ENCODE results near the gene LGALSL. TPM values are rescaled to one million over a fixed set of nuclear protein-coding genes. Genes with fewer than 3 reads are reported as not detected.
"Not testable (repeated sequence)": the region's sequence is repeated elsewhere in the genome, so short reads cannot be mapped to it uniquely, and the experiment has no call there.

Gene LGALSL
- total RNA-seq, 1 experiment from 2014 or later: 26.8 TPM

DNA sequence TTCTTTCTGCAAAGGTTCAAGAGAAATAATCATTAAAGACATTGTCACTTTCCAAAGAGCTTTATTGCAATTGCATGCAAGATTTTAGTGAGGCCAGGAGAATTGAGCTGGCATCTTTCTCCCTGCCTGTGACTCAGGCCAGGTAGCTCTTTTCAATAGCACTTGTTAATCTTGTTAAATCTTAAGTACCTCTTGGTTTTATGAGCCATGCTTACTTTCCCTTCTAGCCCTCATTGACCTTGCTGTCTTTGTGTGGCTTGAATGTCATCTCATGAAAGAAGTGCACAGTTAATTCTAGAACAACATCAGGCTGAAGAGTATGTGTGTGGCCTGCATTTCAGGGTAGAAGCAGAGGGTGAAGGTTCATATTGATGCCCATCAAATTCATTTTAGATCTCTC, 14.8 kb upstream of the LGALSL start:
- in situ Hi-C loops (cut with HindIII; ENCODE audit: low sequenced_read_pairs): no loop called here
- DNase-seq (ENCODE audit: low spot score): no peak

DNA sequence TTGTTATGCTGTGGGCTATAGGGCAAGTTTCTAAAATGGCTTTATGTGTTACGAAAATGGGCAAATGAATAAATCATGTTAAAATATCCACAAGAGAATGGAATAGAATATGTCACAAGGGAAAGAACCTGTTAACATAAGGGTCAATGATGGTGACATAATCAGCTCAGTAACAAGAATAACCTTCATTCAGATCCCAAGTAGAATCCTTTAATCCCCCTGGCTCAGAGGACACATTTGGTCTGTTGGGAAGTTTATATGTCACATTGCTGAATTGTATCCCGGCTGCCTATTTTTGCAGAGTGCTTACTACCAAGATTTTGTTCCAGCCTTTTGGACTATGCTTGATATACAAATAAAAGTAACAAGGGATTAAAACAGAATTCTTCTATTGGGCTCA, 13.1 kb upstream of the LGALSL start:
- in situ Hi-C loops (cut with HindIII; ENCODE audit: low sequenced_read_pairs): no loop called here

DNA sequence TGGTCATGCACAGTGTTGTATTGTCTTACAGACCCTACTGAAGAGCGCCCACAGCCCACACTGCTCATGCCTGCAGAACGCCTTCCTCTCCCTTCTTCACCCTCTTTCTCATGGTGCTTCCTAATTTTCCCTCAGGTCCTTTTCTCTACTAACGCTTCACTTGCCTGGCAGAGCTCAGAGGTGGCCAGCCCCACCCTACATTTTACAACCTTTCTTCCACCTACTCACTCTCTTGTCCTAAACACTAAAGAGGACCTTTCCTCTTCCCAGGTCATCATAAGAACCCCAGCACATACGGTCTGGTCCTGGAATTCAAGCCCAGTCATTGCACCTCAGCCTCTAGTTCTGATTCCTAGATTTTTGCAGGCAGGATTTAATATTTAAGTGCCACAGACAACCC, 11.7 kb upstream of the LGALSL start:
- DNase-seq (ENCODE audit: low spot score): no peak
- in situ Hi-C loops (cut with HindIII; ENCODE audit: low sequenced_read_pairs): no loop called here

More for the DNA sequence above, 13.1 kb upstream of the LGALSL start:
- no peak for DNase-seq (ENCODE audit: low spot score)

DNA sequence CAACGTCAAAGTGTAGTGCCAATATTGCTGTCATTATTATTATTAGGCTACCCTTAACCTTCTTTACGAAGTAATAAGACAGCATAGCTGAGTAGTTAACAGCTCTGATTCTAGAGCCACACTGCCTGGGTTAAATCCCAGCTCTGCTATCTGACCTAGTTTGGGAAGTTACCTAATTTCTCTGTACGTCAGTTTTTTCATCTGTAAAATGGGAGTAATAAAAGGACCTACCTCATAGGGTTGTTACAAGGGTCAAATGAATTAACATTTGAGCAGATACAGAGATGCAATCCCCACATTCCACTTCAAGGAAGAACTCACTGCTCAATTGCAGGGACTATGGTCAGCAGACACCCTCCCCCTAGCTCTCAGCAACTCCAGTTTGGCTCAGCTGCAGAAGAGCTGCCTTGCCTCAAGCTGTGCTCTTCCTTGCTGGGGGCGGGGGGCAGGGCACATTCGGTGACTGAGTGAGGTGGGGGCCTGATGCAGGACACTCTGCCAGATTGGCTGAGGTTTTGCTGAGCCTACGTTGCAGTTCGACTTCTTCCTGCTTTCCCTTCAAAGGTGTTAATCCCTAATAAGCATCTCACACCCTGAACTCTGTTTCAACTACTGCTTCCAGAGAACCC, 11.0 kb upstream of the LGALSL start:
- in situ Hi-C loops (cut with HindIII; ENCODE audit: low sequenced_read_pairs): no loop called here
- no peak for DNase-seq (ENCODE audit: low spot score)

DNA sequence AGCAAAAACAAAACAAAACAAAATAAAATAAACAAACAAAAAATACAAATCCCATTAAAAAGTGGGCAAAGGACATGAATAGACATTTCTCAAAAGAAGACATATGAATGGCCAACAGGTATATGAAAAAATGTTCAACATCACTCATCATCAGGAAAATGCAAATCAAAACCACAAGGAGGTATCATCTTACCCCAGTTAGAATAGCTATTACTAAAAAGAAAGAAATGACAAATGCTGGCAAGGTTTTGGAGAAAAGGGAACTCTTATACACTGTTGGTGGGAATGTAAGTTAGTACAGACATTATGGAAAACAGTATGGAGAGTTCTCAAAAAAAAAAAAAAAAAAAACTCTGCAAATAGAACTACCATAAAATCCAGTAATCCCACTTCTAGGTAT, 8.0 kb upstream of the LGALSL start:
- DNase-seq (ENCODE audit: low spot score); in situ Hi-C loops (cut with HindIII; ENCODE audit: low sequenced_read_pairs): not testable (repeated sequence)

DNA sequence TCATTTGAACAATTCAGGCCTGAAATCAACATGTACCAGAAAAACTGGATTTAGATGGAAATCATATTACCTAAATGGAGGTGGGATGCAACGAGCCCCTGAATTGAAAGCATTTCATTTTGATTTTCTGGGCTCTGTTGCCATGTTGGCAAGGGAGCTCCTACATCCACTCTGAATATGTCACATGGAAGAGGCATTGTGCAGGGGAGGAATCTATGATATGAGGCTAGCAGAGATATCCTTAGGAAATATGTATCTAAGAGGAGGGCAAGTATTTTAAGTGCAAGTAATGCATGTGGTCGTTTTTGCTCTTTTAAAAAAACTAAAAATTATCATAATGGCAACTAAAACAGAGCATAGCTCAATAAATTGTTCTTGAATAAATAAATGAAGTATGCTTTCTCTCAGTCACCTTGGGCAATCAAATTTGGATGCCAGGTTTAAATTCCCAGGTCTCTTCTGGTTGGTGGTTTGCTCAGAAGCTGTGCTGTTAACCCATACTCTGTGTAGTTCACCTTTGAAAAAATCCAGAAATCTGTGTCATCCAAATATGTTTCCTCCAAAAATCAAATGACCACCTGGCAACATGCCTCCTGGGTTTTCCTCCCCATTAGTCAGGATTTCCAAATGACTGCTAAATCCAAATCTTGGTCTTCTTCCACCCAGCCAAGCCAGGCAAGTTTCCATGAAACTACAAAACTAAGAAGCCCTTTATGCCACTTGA, 6.5 kb upstream of the LGALSL start:
- DNase-seq (ENCODE audit: low spot score): no peak
- in situ Hi-C loops (cut with HindIII; ENCODE audit: low sequenced_read_pairs): no loop called here

DNA sequence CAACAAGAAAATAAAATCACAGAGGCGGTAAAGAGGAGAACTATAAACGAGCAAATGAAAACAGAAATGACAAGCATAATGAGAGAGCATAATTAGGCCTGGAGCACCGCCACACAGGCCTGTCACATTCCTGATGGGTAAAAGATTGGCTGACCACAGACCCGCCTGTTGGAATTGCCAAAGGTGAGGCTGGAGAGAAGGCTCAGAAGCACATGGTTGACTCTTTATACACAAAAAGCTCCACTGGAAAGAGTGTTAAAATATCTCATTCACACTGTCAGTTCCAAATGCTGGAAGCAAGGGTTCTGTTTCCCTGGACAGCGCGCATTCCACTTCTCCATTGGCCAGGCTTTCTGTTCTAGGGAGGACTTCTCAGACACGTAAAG, 5.9 kb upstream of the LGALSL start:
- in situ Hi-C loops (cut with HindIII; ENCODE audit: low sequenced_read_pairs): no loop called here
- peak; percentile 40 for DNase-seq (ENCODE audit: low spot score)

DNA sequence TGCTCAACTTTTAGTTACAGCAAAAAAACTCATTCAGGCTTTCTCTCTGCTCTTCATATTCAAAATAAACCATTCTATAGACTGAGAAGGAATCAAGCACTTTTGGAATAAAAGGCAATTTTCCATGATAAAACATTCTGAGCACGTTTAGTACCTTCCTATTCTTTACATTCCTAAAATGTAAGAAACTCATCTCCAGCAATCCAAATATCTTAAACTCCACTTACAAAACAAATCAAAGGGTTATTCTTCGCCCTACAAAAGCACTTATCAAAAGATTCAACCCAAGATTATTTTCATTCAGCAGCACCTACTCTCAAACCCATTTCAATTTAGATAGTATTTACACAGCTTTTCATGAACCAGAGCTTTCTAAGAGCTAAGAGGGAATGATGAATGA, 2.9 kb upstream of the LGALSL start:
- DNase-seq (ENCODE audit: low spot score): no peak
- in situ Hi-C loops (cut with HindIII; ENCODE audit: low sequenced_read_pairs): no loop called here

DNA sequence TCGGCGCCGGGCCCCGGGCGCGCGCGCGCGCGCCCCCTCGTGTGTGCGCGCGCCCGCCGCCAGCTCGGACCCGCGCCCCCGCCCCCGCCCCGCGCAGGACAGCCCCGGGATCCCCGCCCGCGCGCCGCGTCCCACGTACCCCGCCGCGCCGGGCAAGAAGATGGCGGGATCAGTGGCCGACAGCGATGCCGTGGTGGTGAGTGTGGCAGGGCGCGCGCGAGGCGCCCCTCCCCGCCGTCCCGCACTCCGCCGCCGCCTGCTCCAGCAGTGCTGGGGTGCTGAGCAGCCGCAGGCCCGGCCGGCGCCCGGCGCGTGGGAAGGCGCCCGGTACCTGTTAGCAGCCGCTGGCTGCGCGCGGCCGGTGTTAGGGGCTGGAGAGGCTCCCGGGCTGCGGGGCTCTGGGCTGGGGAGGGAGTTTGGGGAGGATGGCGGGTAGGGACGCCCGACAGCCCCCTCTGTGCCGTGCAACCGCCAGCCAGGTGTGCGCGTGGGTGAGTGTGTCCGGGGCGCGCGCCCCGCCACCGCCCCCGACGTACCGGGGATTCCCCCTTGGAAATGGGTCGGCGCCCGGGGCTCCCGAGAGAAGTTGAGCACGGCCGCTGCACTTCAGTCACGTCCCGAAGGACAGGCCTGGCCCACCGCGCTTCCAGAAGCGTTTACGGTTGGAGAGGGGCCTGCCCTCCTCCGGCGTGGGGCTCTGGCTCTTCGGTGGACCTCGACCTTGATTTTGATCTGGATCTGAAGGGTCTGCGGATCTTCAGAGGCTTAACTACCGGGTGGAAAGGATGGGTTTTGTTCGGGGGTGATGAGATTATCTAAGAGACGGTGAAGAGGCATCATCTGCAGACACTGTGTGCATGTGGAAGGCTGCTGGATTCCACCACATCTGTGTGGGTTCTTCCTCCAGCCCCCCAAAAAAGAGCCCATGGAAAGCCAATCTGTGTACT, 697 bp downstream of the LGALSL start:
- peak; percentile 29 for DNase-seq (ENCODE audit: low spot score)
- in situ Hi-C loops (cut with HindIII; ENCODE audit: low sequenced_read_pairs): no loop called here

DNA sequence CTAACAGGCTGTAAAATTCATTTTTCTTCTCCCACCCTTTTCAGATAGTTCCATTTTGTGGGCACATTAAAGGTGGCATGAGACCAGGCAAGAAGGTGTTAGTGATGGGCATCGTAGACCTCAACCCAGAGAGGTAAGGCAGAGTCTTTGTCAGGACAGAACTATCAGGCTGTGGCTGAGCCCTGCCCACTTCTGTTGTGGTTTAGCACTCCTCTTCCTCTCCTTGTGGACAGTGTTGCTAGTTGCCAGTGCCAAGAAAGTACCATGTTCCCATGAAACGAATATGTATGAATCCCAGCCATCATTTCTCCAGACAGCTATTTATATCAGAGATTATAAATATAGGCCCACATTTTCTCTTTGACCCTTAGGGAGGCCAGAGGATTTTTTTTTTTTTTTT, 1.6 kb downstream of the LGALSL start:
- no peak for DNase-seq (ENCODE audit: low spot score)
- in situ Hi-C loops (cut with HindIII; ENCODE audit: low sequenced_read_pairs): no loop called here

DNA sequence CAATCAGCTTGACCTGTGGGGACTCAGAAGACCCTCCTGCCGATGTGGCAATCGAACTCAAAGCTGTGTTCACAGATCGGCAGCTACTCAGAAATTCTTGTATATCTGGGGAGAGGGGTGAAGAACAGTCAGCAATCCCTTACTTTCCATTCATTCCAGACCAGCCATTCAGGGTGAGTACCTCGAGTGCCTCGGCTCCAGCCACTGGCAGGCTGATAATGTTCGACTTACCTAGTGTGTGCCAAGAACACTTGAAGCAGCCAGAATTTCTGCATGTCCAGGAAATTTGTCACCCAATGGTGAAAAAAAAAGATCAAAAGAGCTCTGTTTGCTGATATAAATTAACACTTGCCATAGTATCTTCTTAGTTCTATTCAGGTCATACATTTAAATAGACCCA, 2.3 kb downstream of the LGALSL start:
- no peak for DNase-seq (ENCODE audit: low spot score)
- in situ Hi-C loops (cut with HindIII; ENCODE audit: low sequenced_read_pairs): no loop called here

DNA sequence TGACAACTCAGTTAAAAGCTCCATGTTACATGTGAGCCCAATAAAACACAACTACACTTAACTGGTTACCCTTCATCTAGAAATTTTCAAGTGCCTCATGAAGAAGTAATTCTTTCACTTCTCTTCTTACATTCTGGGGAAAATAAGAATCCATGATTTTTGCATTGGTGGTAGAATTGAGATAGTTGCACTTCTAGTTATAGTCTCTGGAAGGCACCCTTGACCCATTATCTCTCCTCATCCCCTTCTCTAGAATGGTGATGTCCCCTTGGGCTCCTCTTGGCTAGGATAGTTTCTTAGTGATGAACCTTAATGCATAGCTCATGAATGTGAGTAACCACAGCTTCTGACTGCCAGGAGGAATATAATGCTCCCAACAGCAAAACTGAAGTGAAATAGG, 3.6 kb downstream of the LGALSL start:
- in situ Hi-C loops (cut with HindIII; ENCODE audit: low sequenced_read_pairs): no loop called here
- no peak for DNase-seq (ENCODE audit: low spot score)

DNA sequence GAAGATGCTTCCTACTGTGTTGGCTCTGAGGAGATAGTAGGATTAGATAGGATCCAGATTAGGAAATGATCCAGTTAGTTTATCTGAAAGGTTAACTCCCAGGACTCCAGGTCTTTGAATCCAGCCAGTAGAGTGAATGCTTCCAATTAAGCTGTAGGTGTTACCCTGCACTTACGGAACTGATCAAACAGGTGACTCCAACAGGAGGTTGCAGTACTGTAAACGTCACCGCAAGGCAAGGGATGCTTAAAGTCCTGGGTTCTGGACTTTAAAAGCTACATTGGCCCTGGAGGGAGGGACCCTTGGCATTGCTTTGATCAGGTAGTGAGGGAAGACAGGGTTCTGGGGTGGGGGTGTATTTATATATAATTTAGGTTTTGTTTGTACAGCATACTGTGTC, 5.6 kb downstream of the LGALSL start:
- in situ Hi-C loops (cut with HindIII; ENCODE audit: low sequenced_read_pairs): no loop called here
- no peak for DNase-seq (ENCODE audit: low spot score)

DNA sequence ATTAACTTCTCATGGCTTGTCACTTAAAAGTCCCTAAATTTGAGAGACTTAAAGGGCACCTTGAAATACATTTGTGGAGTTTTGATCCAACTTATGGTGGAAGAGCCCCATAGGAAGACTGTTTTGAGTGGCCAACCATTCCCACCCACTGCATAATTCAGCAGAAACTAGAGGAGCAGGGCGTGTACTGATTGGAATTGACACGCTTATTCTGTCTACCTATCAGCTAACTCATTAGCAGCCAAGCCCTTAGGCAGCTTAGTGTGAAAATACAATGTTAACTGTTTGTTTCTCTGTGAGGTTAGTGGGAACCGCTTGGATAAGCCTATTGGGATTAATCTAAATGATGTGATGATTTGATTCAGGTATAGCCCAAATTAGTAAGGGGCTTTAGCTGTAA, 6.4 kb downstream of the LGALSL start:
- DNase-seq (ENCODE audit: low spot score): no peak
- in situ Hi-C loops (cut with HindIII; ENCODE audit: low sequenced_read_pairs): no loop called here

DNA sequence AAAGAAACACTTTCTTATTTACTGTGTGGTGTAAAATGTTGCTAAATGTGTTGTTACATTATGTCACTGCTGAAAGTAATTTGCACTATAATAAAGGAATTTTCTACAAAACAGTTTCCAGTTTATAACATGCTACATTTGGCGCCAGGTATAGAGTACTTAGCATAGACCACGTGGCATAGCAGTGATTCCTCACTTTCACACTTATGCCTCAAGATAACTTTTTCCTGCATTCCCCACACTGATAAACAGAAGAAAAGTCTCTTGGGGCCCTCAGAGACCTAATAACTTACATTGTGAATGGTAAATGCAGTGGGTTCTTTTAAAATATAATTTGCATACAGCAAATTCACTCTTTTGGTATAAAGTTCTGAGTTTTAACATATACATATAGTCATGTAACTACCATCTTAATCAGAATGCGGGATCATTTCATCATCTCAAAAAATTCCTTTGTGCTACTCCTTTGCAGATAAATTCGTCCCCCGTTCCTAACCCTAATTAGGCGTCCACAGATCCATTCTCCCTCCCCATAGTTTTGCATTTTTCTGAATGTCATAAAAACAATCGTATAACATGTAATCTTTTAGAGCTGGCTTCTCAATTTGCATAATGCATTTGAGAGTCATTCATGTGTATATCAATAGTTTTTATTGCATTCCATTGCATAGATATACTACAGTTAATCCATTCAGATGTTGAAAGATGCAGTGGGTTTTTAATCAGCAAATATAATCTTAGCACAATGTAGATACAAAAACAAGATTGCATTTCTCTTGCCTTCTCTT, 7.5 kb downstream of the LGALSL start:
- in situ Hi-C loops (cut with HindIII; ENCODE audit: low sequenced_read_pairs): no loop called here
- no peak for DNase-seq (ENCODE audit: low spot score)

DNA sequence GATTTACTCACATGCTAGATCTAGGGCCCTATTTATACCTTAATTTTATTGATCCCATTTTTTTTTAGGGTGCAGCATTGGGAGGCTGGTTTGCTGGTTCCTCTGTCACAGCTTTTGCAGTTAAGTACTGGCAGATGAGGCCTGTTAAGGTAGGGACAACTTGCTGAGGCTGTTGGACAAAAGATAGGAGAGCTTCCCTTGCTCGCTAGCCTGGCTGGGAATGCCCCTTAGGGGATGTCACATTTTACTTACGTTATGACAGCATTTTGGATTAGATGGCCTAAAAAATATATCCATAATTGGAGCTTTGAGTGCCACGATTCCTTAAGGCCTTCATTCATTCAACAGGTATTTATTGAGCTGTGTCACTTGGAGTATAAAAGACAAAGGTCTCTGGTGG, 8.2 kb downstream of the LGALSL start:
- DNase-seq (ENCODE audit: low spot score): no peak
- in situ Hi-C loops (cut with HindIII; ENCODE audit: low sequenced_read_pairs): no loop called here

DNA sequence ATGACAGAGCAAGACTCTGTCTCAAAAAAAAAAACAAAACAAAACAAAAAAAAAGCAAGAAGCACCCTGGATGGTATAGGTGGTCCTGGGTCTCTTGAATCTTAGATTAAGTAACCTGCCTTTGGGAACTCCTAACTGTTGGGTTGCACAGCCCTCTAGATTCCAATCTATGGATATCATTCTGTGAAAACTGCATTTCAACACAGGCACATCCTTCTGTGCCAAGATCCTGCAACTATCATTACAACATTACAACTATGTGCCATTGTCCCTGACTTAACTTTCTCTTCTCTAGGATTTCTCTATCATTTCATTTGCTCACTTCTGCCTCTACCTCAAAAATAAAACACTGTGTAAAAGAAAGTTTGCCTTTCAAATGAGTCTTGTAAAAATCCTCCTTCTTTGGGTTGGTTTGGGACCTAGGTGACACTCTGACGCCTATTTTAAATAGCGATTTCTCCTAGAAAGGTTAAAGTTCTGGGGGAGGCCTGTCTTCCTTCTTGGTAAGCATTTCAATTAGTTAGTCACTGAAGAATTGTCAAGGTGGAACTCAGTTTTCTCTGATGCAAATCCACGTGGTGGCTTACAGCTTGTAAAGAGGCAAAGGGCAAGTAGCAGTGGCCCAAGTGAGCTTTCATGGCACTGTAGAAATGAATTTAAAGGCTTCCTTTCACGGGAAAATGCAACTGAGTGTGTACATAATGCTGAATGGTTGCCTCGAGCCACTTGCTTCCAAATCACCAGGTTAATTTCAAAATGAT, 9.2 kb downstream of the LGALSL start:
- no peak for DNase-seq (ENCODE audit: low spot score)
- in situ Hi-C loops (cut with HindIII; ENCODE audit: low sequenced_read_pairs): no loop called here

DNA sequence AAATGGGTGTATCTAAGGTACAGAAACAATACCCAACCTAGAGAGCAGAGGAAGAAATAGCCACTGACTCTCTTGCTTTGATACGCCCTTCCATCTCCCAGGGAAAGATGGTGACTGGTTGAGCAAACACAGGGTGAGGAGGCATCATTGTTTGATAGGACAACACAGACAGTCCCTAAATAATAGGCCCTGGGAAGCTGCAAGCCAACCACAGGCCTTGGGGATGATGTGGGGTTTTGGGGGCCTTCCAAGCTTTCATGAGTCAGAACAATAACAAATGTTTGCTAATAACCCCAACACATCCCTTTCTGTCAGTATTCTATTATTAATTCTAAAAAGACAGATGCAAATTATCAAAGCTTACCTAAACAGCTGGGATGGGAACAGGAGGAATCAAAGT, 9.8 kb downstream of the LGALSL start:
- no peak for DNase-seq (ENCODE audit: low spot score)
- in situ Hi-C loops (cut with HindIII; ENCODE audit: low sequenced_read_pairs): no loop called here

All from G401 (cell line).